ENCODE results near the gene CEACAM21.

Gene CEACAM21

DNA sequence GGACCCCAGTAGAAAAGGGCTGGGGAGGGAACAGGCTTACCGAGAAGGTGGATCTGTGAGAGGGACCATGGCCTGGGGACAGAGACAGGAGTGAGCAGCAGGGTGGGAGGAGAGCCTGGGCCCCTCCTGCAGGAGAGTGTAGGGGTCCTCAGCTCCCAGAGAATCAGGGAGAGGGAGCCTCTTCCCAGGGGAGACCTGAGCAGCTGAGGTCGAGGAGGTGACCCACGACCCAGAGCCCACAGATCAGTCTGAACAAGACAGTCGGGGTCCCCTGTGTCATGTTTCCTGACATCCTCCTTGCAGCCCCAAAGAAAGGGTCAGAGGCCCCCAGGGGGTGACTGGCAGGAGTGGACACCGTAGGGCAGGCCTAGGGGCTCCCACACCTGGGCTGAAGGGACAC is 44.2 kb downstream of the CEACAM21 start:
- no peak for DNase-seq

DNA sequence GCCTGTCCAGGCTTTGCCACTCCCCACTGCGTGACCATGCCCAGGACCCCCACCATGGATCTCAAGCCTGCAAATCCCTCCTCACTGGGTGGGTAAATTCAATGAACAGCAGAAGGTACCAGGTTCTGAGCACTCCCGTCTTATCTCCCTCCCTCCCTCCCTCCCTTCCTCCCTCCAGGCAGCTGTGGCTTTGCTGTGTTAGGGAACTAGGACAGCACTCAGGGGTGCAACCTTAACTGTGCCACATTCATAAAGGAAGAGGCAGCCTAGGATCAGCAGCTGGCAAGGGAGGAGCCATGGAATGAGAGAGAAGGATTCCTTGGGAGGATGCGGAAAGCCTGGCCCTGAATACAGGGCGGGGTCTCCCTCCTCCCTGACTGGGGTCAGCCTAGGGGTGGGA is 45.3 kb downstream of the CEACAM21 start:
- no peak for DNase-seq

GRCh38 chr19:41621654-41622053 is 45.7 kb downstream of the CEACAM21 start:
- no peak for DNase-seq

DNA sequence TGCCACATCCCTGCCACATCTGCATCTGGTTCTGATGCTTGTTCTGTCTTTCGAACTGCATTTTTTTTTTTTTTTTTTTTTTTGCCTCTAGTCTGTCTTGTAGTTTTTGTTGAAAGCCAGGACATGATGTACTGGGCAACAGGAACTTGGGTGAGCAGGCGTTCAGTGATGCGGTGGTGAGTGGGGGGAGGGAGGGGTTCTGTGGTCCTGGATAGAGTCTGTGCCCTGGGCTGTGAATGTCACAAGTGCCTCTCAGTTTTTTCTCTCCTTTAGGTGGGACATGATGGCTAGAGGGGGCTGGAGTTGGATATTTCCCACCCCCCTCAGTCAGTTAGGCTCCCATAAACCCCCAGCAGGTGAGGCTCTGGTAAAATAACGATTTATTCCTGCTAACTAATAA is 47.4 kb downstream of the CEACAM21 start:
- DNase-seq, result no peak

- no peak for DNase-seq
Measured at GRCh38 chr19:41624515-41624914, 48.5 kb downstream of the CEACAM21 start.

GRCh38 chr19:41624937-41625336 is 49.0 kb downstream of the CEACAM21 start:
- no peak for DNase-seq

DNA sequence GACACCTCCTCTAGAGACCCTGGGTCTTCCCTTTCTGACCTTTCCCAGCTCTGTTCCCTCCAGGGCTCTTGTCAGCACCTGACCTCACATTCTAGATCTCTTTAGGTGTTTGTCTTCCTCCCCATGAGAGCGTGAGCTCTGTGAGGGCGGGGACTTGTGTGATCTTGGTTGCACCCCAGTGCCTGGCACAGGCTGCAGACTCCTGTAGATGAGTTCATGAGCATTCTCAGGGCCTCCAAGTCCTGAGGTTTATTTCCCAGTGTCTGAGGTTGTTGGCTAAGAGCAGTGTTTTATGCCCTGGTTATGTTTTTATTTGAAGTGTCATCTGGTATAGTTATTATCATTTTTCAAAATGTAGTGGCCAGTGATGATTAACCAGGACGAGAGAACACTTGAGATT is 50.3 kb downstream of the CEACAM21 start:
- DNase-seq, result no peak

DNA sequence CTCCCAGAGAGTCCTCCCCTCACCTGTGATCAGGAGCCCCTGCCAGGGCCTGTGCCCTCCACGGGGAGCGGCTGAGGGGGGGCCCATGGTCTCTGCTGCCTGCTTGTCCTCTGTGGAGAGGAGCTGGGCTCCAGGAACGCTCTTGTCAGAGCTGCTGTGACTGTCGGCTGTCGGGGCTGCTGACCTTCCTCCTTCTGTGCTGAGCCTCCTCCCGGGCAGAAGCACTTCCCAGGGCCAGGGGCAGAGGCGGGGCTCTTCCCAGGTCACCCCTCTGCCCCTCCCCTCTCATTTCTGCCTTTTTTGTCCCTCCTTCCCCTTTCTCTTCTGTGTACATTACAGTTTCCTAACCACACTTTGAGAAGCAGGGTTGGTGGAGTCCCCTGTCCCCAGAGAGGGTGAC is 50.9 kb downstream of the CEACAM21 start, which contains the start of gene CEACAM4:
Gene CEACAM4 (minus strand): TSS at position 198 of the 400 bp plus-strand sequence. CDS start 111 bp downstream, at position 87.
- no peak for DNase-seq

- DNase-seq, result no peak
Measured at GRCh38 chr19:41627966-41628675, 52.2 kb downstream of the CEACAM21 start.
